Measurements from ENCODE around the gene LNPEP.

DNA sequence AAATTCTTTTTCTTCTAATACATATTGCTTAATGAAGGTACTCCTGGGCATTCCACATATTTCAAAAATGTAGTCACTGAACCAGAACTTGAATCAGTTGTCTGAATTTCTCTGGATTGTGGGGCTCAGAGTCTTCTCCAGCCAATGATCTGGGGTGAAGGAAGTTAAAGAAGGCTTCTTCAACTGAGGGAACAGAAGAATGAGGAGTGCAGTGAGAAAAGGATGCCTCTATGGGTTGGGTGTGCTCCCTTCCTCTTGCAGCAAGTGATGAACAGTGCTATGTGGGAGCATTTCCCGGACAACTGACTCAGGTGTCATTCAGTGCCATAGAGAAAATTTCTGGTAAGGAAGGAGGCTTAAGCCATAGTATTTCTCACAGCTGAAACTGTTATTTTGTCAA, 7.9 kb downstream of the LNPEP start:
- TF ChIP-seq KDM1A (CRISPR knock-in tag; IDR thresholded peaks at IDR 0.05) (no peak), GABPA (IDR thresholded peaks at IDR 0.05; ENCODE audit: low read depth, low read length) (no peak), GABPA (CRISPR knock-in tag; IDR thresholded peaks at IDR 0.05; ENCODE audit: low read depth) (no peak)

Data from HepG2 (cell line).